Left hindlimb (tissue), 1 donor: ENCODE measurements around the gene CRYBB2.
"Not testable (repeated sequence)": the region's sequence is repeated elsewhere in the genome, so short reads cannot be mapped to it uniquely, and the experiment has no call there.

Source experiments
- DNase-seq: peaks from one replicate; pipeline ENCODE4 v3.0.0-alpha.2; 2018

CRYBB2 gene

GRCh38 chr22:25237503-25237902, 18.1 kb downstream of the CRYBB2 start:
- no peak for DNase-seq

DNA sequence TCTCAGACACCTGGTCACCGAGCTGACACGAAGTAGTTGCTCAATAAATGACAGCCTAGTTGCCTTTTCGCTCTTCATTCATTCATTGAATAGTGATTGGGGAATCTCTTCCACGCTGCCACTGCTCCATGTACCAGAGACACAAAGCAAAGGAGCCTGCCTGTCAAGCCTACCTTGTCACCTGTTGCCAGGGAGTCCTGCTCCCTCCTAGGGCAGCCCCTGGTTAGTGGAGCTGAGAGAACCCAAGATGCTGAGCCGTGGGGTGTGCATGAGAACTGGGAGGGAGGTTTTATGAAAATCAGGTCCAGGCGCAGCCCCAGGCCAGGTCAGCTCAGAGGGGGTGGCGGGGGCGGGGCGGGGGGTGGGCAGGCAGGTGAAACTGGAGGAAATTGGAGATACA, 18.6 kb downstream of the CRYBB2 start:
- DNase-seq = not testable (repeated sequence)

GRCh38 chr22:25255169-25255568, 35.7 kb downstream of the CRYBB2 start:
- not testable (repeated sequence) for DNase-seq

DNA sequence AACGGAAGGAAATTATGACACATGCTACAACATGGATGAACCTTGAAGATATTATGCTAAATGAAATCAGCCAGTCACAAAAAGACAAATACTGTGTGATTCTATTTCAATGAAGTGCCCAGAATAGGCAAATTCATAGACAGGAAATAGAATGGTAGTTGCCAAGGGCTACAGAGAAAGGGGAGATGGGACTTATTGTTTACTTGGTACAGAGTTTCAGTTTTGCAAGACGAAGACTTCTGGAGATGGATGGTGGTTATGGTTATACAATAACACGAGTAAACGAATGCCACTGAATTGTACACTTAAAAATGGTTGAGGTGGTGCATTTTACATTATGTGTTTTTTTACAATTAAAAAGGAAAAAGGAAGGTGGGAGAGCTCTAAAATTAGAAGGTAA, 48.1 kb downstream of the CRYBB2 start:
- DNase-seq = not testable (repeated sequence)

DNA sequence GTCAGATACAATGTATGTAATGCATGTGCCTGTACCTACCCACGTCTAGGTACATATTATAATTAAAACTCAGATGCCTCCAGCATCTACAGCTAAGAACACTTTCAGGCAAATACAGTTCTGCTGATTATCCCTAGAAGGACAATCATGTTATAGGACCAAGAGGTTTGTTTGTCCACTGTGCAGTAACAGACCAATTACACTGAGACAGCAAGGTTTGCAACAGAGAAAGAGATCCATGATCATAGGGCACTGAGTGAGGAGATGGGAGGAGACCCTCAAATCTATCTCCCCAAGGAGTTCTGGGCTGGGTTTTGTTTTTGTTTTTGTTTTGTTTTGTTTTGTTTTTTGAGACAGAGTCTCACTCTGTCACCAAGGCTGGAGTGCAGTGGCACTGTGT, 49.5 kb downstream of the CRYBB2 start:
- not testable (repeated sequence) for DNase-seq

GRCh38 chr22:25270061-25270460, 50.6 kb downstream of the CRYBB2 start:
- DNase-seq = not testable (repeated sequence)

- DNase-seq = not testable (repeated sequence)
Observed at GRCh38 chr22:25273231-25273630, 53.8 kb downstream of the CRYBB2 start.

DNA sequence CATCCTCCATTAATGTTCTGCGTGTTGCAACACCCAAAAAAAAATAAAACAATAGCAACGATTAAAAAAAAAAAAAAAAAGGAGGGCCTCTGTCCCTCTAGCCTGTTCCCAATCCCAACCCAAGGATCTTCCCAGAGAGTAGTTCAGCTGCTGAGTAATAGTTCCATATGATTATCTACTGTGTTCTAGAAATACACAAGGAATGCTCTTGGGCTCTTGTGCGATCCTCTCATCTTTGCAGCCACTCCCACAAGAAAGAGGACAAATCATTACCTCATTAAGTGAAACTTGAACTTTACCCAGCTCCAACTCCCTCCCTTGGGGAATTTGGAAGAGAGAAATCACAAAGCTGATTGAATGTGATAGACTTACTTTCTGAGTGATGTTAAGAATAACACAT, 54.5 kb downstream of the CRYBB2 start:
- not testable (repeated sequence) for DNase-seq

- DNase-seq = not testable (repeated sequence)
Observed at GRCh38 chr22:25280118-25280517, 60.7 kb downstream of the CRYBB2 start.
